IPS-11a (cell line): ENCODE results near the gene GLRA3.
A peak's percentile ranks its signal among the peaks of the same experiment; 100 is the strongest.
"Not testable (repeated sequence)": the region's sequence is repeated elsewhere in the genome, so short reads cannot be mapped to it uniquely, and the experiment has no call there.

ENCODE experiments used
- H3K4me3 ChIP-seq: one replicate; pipeline ENCODE4 v1.5.1; 2013; ENCODE audit warnings: low read depth, low read length, control low read depth

The GLRA3 gene

DNA sequence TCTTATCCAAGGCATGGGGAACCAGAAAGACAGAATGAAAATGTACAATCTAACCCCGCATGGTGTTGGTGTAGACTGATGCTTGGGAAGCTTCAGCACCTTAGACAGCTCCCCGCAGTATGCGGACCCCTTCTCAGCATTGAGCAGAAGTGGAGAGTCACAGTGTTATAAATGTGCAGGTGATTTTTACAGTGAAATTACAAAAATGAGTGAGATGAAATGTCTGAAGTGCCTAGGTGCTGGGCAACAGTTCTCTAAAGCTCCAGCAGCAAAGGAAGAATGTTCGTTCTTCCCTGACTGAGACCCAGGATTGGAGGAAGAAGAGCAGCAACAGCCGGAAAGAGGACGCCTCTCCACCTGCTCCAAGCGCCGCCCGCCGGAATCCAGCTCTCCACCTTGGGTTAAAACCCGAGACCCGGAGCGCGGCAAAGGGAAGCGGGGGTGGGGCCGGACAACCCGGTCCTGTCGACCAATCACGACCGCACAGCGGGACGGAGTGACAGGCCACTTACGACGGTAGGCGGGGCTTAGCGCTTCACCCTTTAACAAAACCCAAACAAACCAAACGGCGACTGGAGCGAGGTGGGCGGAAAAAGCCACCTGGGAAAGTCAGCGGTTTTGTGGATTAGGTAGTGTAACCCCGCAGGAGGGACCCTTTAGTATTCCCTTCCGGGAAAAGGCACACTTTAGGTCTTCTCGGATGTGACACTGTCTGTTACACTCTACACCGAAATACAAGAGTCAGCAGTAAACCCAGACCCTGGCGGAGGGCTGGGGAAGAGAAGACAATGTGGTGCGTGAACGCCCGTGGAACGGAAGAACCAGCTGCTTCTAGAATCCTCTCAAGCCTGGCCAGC lies at the start of gene GLRA3:
TSS of gene GLRA3 (minus strand) at position 403 of the 857 bp plus-strand sequence. CDS start 436 bp downstream, outside the sequence.
- peak within 1 kb of the TSS; percentile 53 for H3K4me3 ChIP-seq

DNA sequence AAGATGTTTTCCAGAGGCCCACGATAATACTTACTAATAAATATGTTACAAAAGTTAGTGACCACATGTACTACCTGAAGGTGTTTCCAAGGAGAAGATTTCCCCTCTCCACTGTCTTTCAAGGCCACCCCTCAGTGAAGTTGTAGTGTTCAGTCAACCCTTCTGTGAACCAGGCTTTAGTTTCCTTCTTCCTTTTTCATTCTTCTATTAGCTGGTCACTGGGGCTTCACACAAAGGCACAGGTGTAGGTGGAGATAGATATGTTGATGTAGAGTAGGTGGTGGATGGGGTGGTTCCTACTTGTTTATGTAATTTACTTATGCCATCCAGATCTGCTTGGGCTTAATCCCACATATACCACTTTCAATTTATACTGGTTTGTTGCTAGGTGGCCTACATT lies 45.9 kb upstream of the GLRA3 start:
- H3K4me3 ChIP-seq = no peak overlapping the region

DNA sequence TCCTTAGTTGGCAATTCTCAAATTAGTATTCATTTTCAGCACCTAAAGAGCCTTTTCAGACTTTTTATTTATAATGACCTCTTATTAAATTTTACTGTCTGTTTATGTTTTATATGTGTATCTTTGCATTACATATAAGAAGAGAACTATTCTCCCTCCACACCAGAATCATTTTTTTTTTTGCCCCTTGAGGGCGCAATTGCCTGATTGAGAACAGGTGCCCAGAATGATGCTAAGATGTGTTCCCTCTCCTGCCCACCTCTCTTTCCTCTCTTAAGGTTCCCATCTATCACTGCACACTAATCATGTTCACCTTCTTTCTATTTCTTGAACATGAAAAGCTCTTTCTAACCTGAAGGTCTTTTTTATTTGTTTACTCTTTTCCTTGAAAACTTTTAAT lies 44.9 kb upstream of the GLRA3 start:
- no peak overlapping the region for H3K4me3 ChIP-seq

DNA sequence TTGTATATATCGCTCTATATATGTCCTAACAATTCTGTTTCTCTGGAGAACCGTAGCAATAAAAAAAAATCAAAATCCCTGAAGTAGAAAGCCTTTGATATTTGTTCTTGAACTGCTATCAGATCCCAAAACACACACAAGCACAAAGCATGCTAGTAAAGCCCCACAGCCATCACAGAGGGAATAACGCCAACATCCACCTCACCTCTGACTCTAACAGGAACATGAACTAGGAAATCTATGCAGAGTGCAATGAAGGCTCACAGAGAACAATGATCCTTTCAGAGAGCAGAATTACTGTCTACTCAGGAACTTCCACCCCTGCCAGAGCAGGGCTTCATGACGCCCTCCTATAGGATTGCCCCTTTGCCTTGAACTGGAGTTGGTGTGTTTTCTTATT lies 44.1 kb upstream of the GLRA3 start:
- not testable (repeated sequence) for H3K4me3 ChIP-seq

DNA sequence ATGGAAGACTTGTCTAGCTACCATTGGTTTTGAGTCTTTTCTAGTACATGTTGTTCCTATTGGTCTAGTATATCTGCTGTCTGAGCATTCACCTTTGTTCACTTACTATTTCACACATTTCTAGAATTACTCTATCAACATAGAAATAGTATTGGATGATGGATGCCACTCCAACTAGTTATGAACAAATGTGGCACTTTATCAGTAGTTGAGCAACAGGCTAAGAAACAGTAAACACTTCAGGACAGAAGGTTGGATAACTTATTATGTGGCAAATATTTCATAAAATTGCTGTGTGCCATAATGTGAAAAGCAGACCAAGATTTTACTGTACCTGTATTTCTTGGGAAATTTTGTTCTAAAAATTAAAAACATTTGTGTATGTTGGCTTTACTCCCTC lies 42.4 kb upstream of the GLRA3 start:
- H3K4me3 ChIP-seq = no peak overlapping the region

DNA sequence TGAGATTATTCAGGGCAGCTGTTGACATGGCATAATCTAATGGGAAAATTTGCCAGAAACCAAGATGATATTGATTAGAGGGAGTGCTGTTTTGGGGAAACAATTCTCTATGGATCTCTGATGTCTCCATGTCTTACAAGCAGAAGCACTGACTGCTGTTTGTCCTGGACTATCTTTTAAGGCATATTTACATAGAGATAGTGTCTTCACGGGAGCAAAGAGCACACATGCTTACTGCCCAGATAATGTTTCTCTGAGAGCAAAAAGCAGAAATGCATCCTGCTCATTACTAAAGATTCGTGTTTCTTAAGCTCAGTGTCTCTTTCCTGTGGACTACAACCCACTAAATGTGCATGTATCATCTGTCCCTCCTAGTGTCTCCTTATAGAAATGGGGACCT lies 41.3 kb upstream of the GLRA3 start:
- H3K4me3 ChIP-seq = no peak overlapping the region

DNA sequence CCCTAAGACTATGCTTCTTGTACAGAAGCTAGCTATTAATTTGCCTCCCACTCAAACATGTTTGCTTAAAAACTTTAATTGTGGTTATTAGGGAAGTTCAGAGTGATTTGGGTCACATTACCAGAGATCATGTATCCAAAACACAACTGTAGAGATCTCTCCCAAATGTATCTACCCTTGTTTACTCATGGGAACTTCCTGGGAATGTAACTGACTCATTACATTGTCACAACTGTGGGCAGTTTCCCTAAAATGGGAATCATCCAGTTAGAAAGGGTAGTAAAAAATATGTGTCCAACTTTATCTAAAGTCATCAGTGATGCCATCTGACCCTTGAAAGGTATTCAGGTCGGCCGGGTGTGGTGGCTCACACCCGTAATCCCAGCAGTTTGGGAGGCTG lies 40.3 kb upstream of the GLRA3 start:
- H3K4me3 ChIP-seq = no peak overlapping the region

DNA sequence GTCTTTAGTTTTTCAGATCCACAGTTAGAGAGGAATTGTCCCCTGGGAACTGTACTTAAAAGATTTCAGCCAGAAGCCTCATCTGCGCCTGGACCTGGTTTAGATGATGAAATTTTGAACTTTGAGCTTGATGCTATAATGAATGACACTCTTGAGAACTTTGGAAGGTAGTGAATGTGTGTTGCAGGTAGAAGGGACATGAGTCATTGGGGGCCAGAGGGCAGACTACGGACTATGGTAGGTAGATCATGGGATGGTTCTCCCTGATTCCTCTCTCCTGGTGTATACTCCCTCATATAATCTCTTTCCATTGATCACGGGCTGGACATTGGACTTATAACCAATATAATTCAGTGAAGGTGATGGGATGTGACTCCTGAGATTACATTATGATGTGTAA lies 38.9 kb upstream of the GLRA3 start:
- no peak overlapping the region for H3K4me3 ChIP-seq

DNA sequence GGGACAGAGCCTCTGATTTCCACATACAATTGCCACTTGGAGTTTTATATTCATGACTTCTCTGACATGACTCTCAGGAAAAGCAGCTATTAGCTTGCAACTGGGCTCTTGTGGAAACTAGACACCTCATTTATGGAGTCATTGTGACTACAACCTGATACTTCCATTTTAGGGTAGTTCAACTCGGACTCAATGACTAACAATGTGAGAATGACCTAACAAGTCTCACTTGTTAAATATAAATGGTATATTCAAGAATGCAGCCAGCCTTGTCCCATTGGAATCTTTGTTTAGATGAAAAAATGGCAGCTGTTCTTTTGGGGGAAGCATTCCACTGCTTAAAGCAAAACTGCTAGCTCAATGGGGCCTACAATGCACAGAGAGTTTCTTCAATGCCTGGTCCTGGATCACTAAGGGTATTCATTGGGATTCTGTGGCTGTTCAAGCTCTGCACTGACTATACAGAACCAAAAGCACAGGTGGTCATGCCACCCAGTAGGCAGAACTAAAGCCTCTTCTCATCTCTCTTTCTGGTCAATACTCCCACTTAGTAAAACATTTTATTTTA lies 36.5 kb upstream of the GLRA3 start:
- no peak overlapping the region for H3K4me3 ChIP-seq

DNA sequence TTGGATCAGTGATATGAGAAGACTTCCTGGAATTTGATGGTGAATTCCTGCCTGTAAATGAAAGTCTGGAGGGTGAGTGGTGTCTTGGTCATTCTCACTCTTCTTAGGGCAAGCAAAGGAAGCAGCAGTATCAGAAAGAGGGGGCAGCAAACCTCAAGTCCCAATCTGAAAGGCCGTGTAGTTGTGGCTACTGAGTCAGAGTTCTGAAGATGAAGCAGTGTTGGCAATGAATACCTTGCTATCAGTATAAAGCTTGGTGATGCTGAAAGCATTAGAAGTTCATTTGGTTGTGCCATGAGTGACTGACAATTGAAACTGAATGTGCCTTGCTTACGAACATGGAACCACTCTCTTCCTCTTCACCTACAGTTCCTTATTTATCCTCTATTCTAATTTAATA lies 35.0 kb upstream of the GLRA3 start:
- H3K4me3 ChIP-seq = no peak overlapping the region

DNA sequence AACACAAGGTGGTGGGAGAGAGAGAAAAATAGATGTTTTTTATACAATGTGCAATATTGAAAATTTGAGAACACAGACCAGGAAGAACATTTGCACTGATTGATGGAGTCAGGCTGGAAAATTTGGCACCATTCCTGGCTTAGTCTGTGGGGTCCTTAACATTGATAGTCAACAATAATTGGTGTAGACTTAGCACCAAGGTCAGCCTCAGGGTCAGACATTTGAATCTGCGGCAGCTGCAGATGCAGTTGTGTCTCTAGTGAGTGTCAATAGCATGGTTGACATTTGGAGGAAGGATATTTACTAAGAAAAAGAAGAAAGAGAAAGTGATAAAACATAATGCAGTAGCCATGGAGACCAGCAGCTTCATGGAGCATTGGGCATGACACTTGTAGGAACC lies 31.5 kb upstream of the GLRA3 start:
- no peak overlapping the region for H3K4me3 ChIP-seq

DNA sequence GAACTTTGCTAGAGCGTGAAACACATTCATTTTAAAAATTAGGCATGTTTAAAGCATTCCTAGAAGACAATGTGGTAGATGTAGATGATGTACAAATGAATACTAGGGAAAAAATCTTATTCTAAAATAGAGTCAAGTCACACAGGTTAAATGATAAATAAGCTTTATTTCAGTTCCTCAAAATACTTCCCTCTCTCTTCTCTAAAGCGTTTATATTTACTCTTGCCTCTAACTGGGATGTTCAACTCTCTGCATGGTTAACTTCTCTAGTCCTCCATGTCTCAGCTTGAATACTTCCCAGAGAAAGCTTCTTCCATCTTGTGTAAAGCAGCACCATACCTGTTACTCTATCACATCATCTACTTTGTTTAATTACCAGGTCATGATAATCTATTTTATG lies 30.9 kb upstream of the GLRA3 start:
- H3K4me3 ChIP-seq = no peak overlapping the region

DNA sequence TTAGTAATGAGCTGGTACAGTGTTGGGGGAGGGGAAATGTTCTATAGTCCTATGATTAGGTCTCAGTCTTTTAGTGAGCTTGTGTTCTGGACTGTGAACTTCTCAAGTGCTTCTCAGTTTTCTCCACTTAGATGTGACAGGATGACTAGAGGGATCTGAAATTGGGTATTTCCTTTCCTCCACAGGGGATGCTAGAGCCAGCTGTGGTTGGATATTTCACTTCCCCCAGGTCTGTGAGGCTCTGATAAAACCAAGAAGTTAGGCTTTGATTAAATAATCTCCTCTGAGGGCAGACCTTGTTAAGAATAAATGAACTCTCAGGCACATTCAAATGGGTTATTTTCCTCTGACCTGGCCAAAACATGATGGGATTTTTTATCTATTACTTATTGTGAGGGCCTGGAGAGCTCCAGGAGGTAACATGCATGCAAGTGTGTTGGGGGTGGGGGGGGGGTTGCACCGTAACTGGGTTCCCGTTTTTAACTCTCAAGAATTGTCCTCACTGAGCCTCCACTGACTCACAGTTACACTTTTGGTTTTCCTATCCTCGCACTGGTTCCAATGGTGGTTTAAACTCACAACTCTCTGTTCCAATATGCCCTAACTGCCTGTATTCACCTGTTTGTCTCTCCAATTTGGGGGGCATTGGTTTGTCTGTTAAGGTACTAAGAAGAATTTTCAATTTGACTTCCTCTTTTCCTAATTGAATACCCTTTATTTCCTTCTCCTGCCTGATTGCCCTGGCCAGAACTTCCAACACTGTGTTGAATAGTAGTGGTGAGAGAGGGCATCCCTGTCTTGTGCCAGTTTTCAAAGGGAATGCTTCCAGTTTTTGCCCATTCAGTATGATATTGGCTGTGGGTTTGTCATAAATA lies 28.1 kb upstream of the GLRA3 start:
- H3K4me3 ChIP-seq = no peak overlapping the region

DNA sequence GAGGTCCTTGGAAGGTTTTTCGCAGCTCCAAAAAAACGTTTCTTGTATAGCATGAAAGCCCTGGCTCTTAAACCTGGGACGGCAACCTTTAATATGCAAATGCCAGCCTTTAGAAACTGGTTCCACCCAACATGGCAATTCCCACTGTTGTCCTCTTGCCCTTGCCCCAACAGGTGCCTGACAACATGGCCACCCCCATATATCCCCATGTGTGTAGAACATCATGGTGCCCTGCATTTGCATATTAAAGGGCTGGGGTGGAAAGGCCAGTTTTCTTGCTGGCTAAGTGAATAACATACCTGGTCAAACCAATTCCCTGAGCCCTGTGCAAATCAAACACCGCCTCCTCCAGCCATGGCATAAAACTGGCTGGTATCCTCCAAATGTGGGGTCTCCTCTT lies 26.0 kb upstream of the GLRA3 start:
- H3K4me3 ChIP-seq = no peak overlapping the region

DNA sequence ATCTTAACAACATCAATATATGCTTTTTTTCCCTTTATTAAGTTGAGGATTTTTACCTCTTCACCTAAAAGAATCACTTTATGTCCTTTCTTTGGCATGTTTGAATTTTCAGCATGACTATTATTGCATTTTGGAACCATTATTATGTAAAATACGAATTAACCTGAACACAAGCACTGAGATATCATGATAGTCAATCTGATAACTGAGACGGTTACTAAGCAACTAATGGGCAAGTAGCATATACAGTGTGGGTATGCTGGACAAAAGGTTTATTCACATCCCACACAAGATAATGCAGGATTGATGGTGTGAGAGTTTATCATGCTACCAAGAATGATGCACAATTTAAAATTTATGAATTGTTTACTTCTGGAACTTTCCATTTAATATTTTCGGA lies 24.6 kb upstream of the GLRA3 start:
- no peak overlapping the region for H3K4me3 ChIP-seq

DNA sequence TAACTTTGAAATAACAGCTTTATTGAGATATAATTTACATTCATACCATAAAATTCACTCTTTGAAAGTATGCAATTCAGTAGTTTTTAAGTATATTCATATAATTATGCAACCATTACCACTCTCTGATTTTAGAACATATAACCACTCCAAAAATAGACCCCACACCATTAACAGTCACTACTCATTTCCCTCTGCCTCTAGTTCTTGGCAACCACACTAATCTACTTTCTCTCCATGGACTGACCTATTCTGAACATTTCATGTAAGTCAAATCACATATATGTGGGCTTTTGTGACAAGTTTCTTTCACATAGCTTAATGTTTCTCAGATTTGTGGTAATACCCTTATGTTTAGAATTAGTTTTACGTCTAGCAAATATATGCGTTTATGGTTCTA lies 19.5 kb upstream of the GLRA3 start:
- H3K4me3 ChIP-seq = no peak overlapping the region

DNA sequence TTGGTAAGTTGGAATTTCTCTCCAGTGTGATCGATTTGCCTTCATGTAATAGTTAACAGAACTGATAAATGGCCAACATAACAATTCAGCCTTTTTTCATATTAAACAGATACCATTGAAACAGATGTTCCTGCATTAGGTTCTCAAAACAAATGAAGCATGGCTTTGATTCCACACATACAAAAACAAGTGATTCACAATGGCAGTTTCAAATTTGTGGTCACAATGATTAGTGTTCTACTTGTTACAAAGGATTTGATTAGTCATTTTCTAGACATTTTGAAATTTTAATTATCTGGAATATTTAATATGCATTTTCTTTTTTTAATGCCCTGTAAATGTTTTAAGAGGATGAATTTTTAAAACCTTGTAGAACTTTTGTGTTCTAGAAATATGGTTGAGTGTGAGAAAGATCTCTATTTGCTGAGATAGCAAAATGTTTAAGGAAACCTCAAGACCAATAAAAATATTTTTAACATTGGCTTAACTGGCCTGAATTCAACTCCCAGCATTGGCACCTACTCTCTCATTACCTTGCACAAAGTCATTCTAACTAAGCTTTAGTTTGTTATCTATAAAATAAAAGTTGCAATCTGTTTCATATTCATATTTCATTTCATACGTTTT lies 18.9 kb upstream of the GLRA3 start:
- no peak overlapping the region for H3K4me3 ChIP-seq

DNA sequence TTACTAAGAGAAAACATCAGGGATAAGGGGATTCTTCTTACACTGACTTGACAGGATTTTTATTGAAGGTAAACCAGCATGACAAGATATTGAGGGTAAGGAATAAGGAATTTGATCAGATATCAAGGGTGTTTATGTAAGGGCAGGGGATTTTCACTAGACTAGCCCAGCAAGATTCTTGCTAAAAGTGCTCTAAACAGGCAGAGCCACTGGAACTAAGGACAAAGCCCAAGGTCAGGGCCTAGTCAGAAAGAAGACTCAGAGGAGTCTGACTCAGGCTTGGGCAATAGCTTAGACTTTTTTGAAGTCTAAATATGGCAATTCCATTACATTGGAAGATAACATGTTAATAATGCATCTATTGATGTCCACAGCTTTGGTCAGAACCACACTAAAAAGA lies 6.5 kb upstream of the GLRA3 start:
- H3K4me3 ChIP-seq = no peak overlapping the region

DNA sequence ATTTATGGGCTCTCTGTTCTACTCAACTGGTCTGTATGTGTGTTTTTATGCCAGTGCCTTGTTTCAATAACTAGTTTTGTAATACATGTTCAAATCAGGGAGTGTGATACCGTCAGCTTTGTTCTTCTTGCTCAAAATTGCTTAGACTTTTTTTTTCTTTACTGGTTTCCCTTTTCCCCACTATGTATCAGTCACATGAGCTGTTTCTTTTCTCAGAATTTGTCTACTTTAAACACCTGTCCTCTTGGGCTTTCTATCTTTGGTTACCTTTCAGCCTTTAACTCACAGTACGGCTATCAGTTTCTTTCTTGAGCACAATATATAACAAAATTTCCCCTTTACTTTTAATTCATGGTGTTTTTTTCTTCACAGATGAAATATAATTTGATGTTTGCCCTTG lies 5.4 kb upstream of the GLRA3 start:
- H3K4me3 ChIP-seq = no peak overlapping the region

DNA sequence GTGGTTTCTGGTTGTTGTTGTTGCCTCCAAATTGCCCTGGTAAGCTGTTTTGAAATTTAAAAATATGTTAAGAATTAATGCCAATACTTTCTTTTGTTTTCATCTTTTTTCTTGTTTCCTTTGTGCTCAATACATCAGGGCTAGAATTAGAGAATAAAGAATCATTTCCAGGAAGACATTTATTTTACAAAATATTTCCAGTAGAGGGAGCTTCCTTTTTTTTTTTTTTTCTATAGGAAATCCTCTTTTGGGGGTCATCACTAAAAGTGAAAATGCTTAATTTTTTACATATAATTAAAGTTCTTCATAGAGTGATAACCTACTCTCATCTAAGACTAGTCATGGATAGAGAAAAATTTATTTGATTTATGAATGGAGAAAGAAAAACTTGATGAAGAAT lies 2.4 kb downstream of the GLRA3 start:
- no peak overlapping the region for H3K4me3 ChIP-seq

DNA sequence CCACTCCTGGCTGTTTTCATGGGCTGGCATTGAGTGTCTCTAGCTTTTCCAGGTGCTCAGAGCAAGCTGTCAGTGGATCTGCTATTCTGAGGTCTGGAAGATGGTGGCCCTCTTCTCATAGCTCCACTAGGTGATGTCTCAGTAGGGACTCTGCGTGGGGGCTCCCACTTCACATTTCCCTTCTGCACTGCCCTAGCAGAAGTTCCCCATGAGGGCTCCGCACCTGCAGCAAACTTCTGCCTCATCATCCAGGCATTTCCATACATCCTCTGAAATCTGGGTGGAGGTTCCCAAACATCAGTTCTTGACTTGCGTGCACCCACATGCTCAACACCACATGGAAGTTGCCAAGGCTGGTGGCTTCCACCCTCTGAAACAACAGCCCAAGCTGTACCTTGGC lies 13.8 kb downstream of the GLRA3 start:
- no peak overlapping the region for H3K4me3 ChIP-seq
